Muscle layer of duodenum (tissue), 2 donors: ENCODE measurements around the gene FTCDNL1.

ENCODE experiments used
- H3K27ac ChIP-seq: one replicate; pipeline ENCODE4 v1.7.0; 2013; ENCODE audit warnings: mild to moderate bottlenecking, low read length
- H3K27me3 ChIP-seq: one replicate; pipeline ENCODE4 v1.7.0; 2013; ENCODE audit warnings: low read depth, mild to moderate bottlenecking, control low read depth, low read length
- H3K36me3 ChIP-seq, 2 donors: one replicate each; pipeline ENCODE4 v1.7.0; 2013; ENCODE audit warnings: low read length in 2 of 2, control low read depth in 1 of 2, mild to moderate bottlenecking in 1 of 2; ENCODE audit not compliant: insufficient read depth in 2 of 2, control insufficient read depth in 1 of 2
- H3K4me1 ChIP-seq, 2 donors: one replicate each; pipeline ENCODE4 v1.7.0; 2013; ENCODE audit warnings: low read length in 2 of 2, mild to moderate bottlenecking in 2 of 2, control low read depth in 1 of 2, moderate library complexity in 1 of 2; ENCODE audit not compliant: insufficient read depth in 2 of 2, control insufficient read depth in 1 of 2
- H3K4me3 ChIP-seq, 2 donors: one replicate each; pipeline ENCODE4 v1.7.0; 2013; ENCODE audit warnings: low read length in 2 of 2, low read depth in 1 of 2, mild to moderate bottlenecking in 1 of 2
- H3K9me3 ChIP-seq, 2 donors: one replicate each; pipeline ENCODE4 v1.7.0; 2013; ENCODE audit warnings: low read length in 2 of 2, control low read depth in 1 of 2, mild to moderate bottlenecking in 1 of 2; ENCODE audit not compliant: control insufficient read depth in 1 of 2
- donor health status: healthy.

Gene FTCDNL1

GRCh38 chr2:199778655-199779054, 72.3 kb downstream of the FTCDNL1 start:
- H3K36me3 ChIP-seq: no peaks in the 10 kb centered on the region
- H3K4me3 ChIP-seq: no peak overlapping the region
- peaks cover 0 to 7% of the 10 kb centered on the region in 2 donors for H3K9me3 ChIP-seq
- no peak overlapping the region for H3K27ac ChIP-seq
- H3K4me1 ChIP-seq: no peaks in the 10 kb centered on the region
- no peaks in the 10 kb centered on the region for H3K27me3 ChIP-seq

- H3K27ac ChIP-seq: no peak overlapping the region
- no peak overlapping the region for H3K4me3 ChIP-seq
- H3K36me3 ChIP-seq: no peaks in the 10 kb centered on the region
- no peaks in the 10 kb centered on the region for H3K27me3 ChIP-seq
- H3K4me1 ChIP-seq: no peaks in the 10 kb centered on the region
- peaks cover 0 to 7% of the 10 kb centered on the region in 2 donors for H3K9me3 ChIP-seq
Measured at GRCh38 chr2:199777916-199778315, 73.1 kb downstream of the FTCDNL1 start.

- Histone ChIP-seq H3K4me3 (no peak overlapping the region), H3K4me1 (no peaks in the 10 kb centered on the region), H3K36me3 (no peaks in the 10 kb centered on the region), H3K27ac (no peak overlapping the region), H3K27me3 (no peaks in the 10 kb centered on the region), H3K9me3 (peaks cover 0 to 7% of the 10 kb centered on the region in 2 donors)
Measured at GRCh38 chr2:199777315-199777714, 73.7 kb downstream of the FTCDNL1 start.

GRCh38 chr2:199775267-199775666, 75.7 kb downstream of the FTCDNL1 start:
- H3K9me3 ChIP-seq: peaks cover 0 to 2% of the 10 kb centered on the region in 2 donors
- H3K36me3 ChIP-seq: no peaks in the 10 kb centered on the region
- no peak overlapping the region for H3K27ac ChIP-seq
- H3K27me3 ChIP-seq: no peaks in the 10 kb centered on the region
- H3K4me3 ChIP-seq: no peak overlapping the region
- no peaks in the 10 kb centered on the region for H3K4me1 ChIP-seq

- H3K36me3 ChIP-seq: no peaks in the 10 kb centered on the region
- no peaks in the 10 kb centered on the region for H3K27me3 ChIP-seq
- H3K4me1 ChIP-seq: no peaks in the 10 kb centered on the region
- no peak overlapping the region for H3K4me3 ChIP-seq
- no peaks in the 10 kb centered on the region for H3K9me3 ChIP-seq
- no peak overlapping the region for H3K27ac ChIP-seq
Measured at GRCh38 chr2:199772035-199772976, 78.7 kb downstream of the FTCDNL1 start.

- Histone ChIP-seq H3K9me3 (no peaks in the 10 kb centered on the region), H3K4me3 (no peak overlapping the region), H3K27ac (no peak overlapping the region), H3K4me1 (no peaks in the 10 kb centered on the region), H3K27me3 (no peaks in the 10 kb centered on the region), H3K36me3 (no peaks in the 10 kb centered on the region)
Measured at GRCh38 chr2:199770716-199771115, 80.3 kb downstream of the FTCDNL1 start.

- Histone ChIP-seq H3K4me1 (no peaks in the 10 kb centered on the region), H3K4me3 (no peak overlapping the region), H3K27ac (no peak overlapping the region), H3K27me3 (no peaks in the 10 kb centered on the region), H3K9me3 (no peaks in the 10 kb centered on the region), H3K36me3 (no peaks in the 10 kb centered on the region)
Measured at GRCh38 chr2:199765646-199766045, 85.3 kb downstream of the FTCDNL1 start.

GRCh38 chr2:199764273-199764800, 86.7 kb downstream of the FTCDNL1 start:
- Histone ChIP-seq H3K9me3 (no peaks in the 10 kb centered on the region), H3K27ac (no peak overlapping the region), H3K4me1 (no peaks in the 10 kb centered on the region), H3K27me3 (no peaks in the 10 kb centered on the region), H3K36me3 (no peaks in the 10 kb centered on the region), H3K4me3 (no peak overlapping the region)

GRCh38 chr2:199762963-199763362, 88.0 kb downstream of the FTCDNL1 start:
- Histone ChIP-seq H3K27ac (no peak overlapping the region), H3K9me3 (no peaks in the 10 kb centered on the region), H3K4me3 (no peak overlapping the region), H3K27me3 (no peaks in the 10 kb centered on the region), H3K4me1 (peaks cover 0 to under 1% of the 10 kb centered on the region in 2 donors), H3K36me3 (no peaks in the 10 kb centered on the region)

- Histone ChIP-seq H3K4me1 (peaks cover 0 to 7% of the 10 kb centered on the region in 2 donors), H3K36me3 (no peaks in the 10 kb centered on the region), H3K4me3 (no peak overlapping the region), H3K27ac (no peak overlapping the region), H3K9me3 (no peaks in the 10 kb centered on the region), H3K27me3 (no peaks in the 10 kb centered on the region)
Measured at GRCh38 chr2:199760574-199760973, 90.4 kb downstream of the FTCDNL1 start.

- Histone ChIP-seq H3K9me3 (peaks cover 0 to 1% of the 10 kb centered on the region in 2 donors), H3K27me3 (no peaks in the 10 kb centered on the region), H3K4me3 (no peak overlapping the region), H3K4me1 (peaks cover 0 to 7% of the 10 kb centered on the region in 2 donors), H3K27ac (no peak overlapping the region), H3K36me3 (no peaks in the 10 kb centered on the region)
Measured at GRCh38 chr2:199757233-199757870, 93.6 kb downstream of the FTCDNL1 start.
